Hepatocyte (in vitro differentiated cells): ENCODE data around the gene AMZ2. TPM values are rescaled to one million over a fixed set of nuclear protein-coding genes. Genes with fewer than 3 reads are reported as not detected.

ENCODE experiments used
- DNase-seq: peaks from one replicate; pipeline ENCODE4 v3.0.0-alpha.2; 2016; ENCODE audit warnings: low spot score
- H2AFZ ChIP-seq: fragments of 200-600 bp; sonication (generic); 2 replicates; pipeline ENCODE4 v1.6.0; 2016; ENCODE audit warnings: antibody characterized with exemption, mild to moderate bottlenecking
- H3K27ac ChIP-seq: fragments of 200-600 bp; sonication (generic); 2 replicates; pipeline ENCODE4 v1.5.1; 2016; ENCODE audit warnings: mild to moderate bottlenecking
- H3K27me3 ChIP-seq: fragments of 200-600 bp; sonication (generic); 2 replicates; pipeline ENCODE4 v1.6.1; 2016
- H3K36me3 ChIP-seq: fragments of 200-600 bp; sonication (generic); replicated peaks from 2 replicates; pipeline ENCODE4 v1.5.1; 2016; ENCODE audit warnings: low read depth; ENCODE audit not compliant: insufficient read depth
- H3K4me1 ChIP-seq: fragments of 200-600 bp; sonication (generic); 2 replicates; pipeline ENCODE4 v1.5.1; 2016; ENCODE audit warnings: mild to moderate bottlenecking, moderate library complexity; ENCODE audit not compliant: insufficient read depth
- H3K4me2 ChIP-seq: fragments of 200-600 bp; sonication (generic); 2 replicates; pipeline ENCODE4 v1.6.0; 2016
- H3K4me3 ChIP-seq: fragments of 200-600 bp; sonication (generic); 2 replicates; pipeline ENCODE4 v1.5.1; 2016; ENCODE audit warnings: mild to moderate bottlenecking
- H3K79me2 ChIP-seq: fragments of 200-600 bp; sonication (generic); 2 replicates; pipeline ENCODE4 v1.6.0; 2017; ENCODE audit warnings: mild to moderate bottlenecking
- H3K9me2 ChIP-seq: fragments of 200-600 bp; sonication (generic); replicated peaks from 2 replicates; pipeline ENCODE4 v1.6.0; 2017; ENCODE audit warnings: mild to moderate bottlenecking; ENCODE audit not compliant: insufficient read depth
- H3K9me3 ChIP-seq: fragments of 200-600 bp; sonication (generic); 2 replicates; pipeline ENCODE4 v1.5.1; 2016; ENCODE audit warnings: low read depth, mild to moderate bottlenecking
- H4K20me1 ChIP-seq: fragments of 200-600 bp; sonication (generic); 2 replicates; pipeline ENCODE4 v1.6.0; 2016; ENCODE audit warnings: mild to moderate bottlenecking; ENCODE audit not compliant: insufficient read depth, poor library complexity, severe bottlenecking
- CTCF ChIP-seq: fragments of 200-600 bp; sonication (generic); IDR thresholded peaks from 2 replicates; pipeline ENCODE4 v1.5.1; 2016; ENCODE audit warnings: antibody characterized with exemption, mild to moderate bottlenecking; ENCODE audit not compliant: poor library complexity
- EZH2 ChIP-seq: fragments of 200-600 bp; sonication (generic); IDR thresholded peaks from 2 replicates; pipeline ENCODE4 v1.6.1; 2016; ENCODE audit warnings: antibody characterized with exemption, mild to moderate bottlenecking, borderline replicate concordance
- EZH2phosphoT487 ChIP-seq: fragments of 200-600 bp; sonication (generic); IDR thresholded peaks from one replicate; pipeline ENCODE4 v1.6.1; 2018; ENCODE audit warnings: antibody characterized with exemption, mild to moderate bottlenecking, low read depth, moderate library complexity; ENCODE audit not compliant: unreplicated experiment, severe bottlenecking
- WGBS: methylation state at CpG from one replicate; pipeline ENCODE4 v1.1.6; 2016; ENCODE audit warnings: low lambda C conversion rate; ENCODE audit errors: missing lambda C conversion rate; 5-methylcytosine and 5-hydroxymethylcytosine counted together
- polyA plus RNA-seq: library from polyadenylated mRNA; unstranded; fragments of >200 nt; fragmentation: Nextera tagmentation; extraction: Ambion mirVana; gene quantifications from 2 replicates; pipeline ENCODE4 v1.2.1, GENCODE V29; 2016
- total RNA-seq: library from RNA; depleted of rRNA; stranded (reverse); fragments of >200 nt; gene quantifications from 2 replicates; pipeline ENCODE4 v1.2.3, GENCODE V29; 2014

The AMZ2 gene
- total and polyA plus RNA-seq, 2 experiments from 2014 or later = 51.6 to 58.8 TPM

- TF ChIP-seq EZH2 (no peak), EZH2phosphoT487 (no peak), CTCF (no peak)
- Histone ChIP-seq H3K36me3 (no peaks in the 10 kb centered on the region), H3K27ac (no peak overlapping the region), H3K4me1 (no peaks in the 10 kb centered on the region), H3K9me3 (no peaks in the 10 kb centered on the region), H3K4me2 (no peak overlapping the region), H3K9me2 (no peaks in the 10 kb centered on the region), H3K79me2 (no peaks in the 10 kb centered on the region), H2AFZ (no peak overlapping the region), H3K4me3 (no peak overlapping the region), H4K20me1 (no peaks in the 10 kb centered on the region), H3K27me3 (no peaks in the 10 kb centered on the region)
- no peak for DNase-seq
- WGBS = 80% methylated on average over 4 of the region's 4 CpGs
Observed at GRCh38 chr17:68239632-68240366, 8.0 kb upstream of the AMZ2 start.

DNA sequence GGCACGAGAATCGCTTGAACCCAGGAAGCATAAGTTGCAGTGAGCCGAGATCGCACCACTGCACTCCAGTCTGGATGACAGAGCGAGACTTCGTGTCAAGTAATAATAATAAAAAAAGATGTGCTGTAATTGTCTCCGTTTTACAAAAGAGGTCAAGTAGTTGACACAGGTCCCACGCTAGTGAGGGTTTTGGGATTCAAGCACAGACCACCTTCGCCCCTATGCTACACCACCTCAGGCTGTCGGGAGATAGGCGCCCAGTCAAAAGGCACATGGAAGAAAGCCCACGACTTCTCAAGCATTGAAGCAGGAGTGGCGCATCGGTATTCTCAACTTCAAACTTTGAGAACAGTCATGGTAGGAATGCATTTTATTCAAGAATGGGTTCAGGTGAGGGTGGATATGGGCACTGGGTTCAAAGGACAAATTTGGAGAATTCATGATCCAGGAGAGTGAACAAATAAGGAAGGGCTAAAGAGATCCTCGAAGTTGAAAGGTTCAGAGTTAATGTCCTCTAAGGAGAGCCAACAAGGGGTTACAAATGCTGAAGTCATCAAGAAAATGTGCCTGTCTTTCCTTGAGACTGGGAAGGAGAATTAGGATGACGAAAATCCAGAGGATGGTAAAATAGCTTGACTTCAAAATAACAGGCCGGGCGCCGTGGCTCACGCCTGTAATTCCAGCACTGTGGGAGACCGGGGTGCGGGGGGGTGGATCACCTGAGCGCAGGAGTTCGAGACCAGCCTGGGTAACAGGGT, 1.4 kb upstream of the AMZ2 start:
- no peak overlapping the region for H3K4me3 ChIP-seq
- H4K20me1 ChIP-seq = no peaks in the 10 kb centered on the region
- no peaks in the 10 kb centered on the region for H3K9me3 ChIP-seq
- peaks cover 13% of the 10 kb centered on the region for H3K79me2 ChIP-seq
- H3K27me3 ChIP-seq = no peaks in the 10 kb centered on the region
- H3K9me2 ChIP-seq = no peaks in the 10 kb centered on the region
- no peak overlapping the region for H3K27ac ChIP-seq
- H3K36me3 ChIP-seq = no peaks in the 10 kb centered on the region
- WGBS = 95% methylated on average over 24 of the region's 24 CpGs
- peak overlapping the region; percentile 89 for H3K4me2 ChIP-seq
- no peak overlapping the region for H2AFZ ChIP-seq
- no peak for DNase-seq
- H3K4me1 ChIP-seq = peaks cover 7% of the 10 kb centered on the region
- TF ChIP-seq CTCF (no peak), EZH2 (no peak), EZH2phosphoT487 (no peak)

DNA sequence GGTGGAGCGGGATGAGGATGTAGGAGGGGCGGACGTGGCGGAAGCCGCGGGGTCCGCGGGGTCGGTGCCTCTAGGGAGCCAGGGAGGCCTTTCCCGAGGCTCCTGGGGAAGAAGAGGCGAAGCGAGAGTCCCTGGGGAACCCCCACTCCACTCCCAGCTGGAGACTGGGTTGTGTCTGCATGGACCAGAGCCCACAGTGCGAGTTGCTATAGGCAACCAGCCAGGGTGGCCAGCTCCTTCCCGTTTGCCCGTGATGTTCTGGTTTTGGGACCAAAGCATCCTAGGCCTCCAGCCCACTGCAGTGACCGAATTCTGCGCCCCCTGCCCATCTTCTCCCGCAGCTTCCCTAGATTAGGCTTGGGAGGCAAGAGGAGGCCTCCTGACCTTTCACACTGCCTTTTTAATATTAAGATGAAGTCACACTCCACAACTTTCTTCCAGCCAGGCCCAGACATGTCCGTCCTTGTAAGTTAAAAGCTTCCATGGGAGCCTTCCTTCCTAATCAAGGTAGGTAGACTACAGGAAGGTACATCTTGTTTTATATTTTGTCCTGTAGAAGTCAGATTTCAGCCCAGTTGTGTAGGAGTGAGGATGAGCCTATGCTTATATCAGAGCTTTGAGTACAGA, 469 bp downstream of the AMZ2 start:
- Histone ChIP-seq H3K9me3 (no peaks in the 10 kb centered on the region), H4K20me1 (no peaks in the 10 kb centered on the region), H3K4me3 (peak overlapping the region; percentile 41), H3K27me3 (no peaks in the 10 kb centered on the region), H3K4me2 (peak overlapping the region; percentile 89), H3K9me2 (no peaks in the 10 kb centered on the region), H3K79me2 (peaks cover 13% of the 10 kb centered on the region), H3K4me1 (peaks cover 7% of the 10 kb centered on the region), H3K27ac (peak overlapping the region; percentile 90), H2AFZ (peak overlapping the region; percentile 58), H3K36me3 (no peaks in the 10 kb centered on the region)
- peak; percentile 66 for DNase-seq
- TF ChIP-seq EZH2 = no peak
- no peak for TF ChIP-seq EZH2phosphoT487
- no peak for TF ChIP-seq CTCF
- WGBS = 8% methylated on average over 10 of the region's 19 CpGs
